Activated CD8-positive, alpha-beta memory T cell treated with anti-CD3 and anti-CD28 coated beads, Interleukin-2, amount 50 U/mL, for 1 hour (primary cell): ENCODE data around the gene SERGEF.

Experiments used
- DNase-seq: peaks from one replicate; pipeline ENCODE4 v3.0.0-alpha.2; 2020; ENCODE audit errors: extremely low read depth

The SERGEF gene

DNA sequence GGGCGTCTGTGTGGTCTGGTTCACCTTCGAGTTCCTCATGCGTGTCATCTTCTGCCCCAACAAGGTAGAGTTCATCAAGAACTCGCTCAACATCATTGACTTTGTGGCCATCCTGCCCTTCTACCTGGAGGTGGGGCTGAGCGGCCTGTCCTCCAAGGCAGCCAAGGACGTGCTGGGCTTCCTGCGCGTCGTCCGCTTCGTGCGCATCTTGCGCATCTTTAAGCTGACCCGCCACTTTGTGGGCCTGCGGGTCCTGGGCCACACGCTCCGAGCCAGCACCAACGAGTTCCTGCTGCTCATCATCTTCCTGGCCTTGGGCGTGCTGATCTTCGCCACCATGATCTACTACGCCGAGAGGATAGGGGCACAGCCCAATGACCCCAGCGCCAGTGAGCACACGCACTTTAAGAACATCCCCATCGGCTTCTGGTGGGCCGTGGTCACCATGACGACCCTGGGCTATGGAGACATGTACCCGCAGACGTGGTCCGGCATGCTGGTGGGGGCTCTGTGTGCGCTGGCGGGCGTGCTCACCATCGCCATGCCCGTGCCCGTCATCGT lies 240.9 kb downstream of the SERGEF start:
- DNase-seq = no peak

DNA sequence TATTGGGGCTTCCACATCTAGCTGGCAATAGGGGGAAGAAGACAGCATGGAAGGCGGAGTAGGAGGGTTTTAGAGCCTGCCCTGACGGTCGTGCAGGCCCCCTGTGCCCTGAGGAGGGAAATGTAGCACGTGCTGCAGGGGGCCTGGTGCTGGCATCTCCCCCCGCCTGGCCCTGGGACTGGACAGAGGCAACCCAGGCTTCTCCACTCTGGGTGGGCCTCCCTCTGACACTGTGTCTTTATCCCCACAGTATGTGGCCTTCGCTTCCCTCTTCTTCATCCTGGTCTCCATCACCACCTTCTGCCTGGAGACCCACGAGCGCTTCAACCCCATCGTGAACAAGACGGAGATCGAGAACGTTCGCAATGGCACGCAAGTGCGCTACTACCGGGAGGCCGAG lies 241.4 kb downstream of the SERGEF start:
- DNase-seq = no peak

DNA sequence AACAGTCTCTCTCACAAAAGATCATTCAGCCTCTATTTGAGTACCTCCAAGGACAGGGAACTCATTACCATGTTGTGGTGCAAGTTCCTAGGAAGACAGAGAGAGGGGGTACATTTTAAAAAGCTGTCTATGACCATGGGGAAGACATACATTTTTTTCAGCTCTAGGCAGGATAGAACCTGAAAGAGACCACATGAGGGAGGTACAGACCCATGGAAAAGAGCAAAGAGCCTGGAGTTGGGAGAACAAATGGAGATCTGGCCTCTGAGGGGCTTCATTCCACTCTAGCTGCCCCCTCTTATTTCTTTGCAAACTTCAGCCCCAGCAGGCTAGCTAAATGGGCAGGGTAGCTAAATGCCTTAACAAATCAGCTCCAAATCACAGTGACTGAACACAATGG lies 241.9 kb downstream of the SERGEF start:
- DNase-seq = no peak

DNA sequence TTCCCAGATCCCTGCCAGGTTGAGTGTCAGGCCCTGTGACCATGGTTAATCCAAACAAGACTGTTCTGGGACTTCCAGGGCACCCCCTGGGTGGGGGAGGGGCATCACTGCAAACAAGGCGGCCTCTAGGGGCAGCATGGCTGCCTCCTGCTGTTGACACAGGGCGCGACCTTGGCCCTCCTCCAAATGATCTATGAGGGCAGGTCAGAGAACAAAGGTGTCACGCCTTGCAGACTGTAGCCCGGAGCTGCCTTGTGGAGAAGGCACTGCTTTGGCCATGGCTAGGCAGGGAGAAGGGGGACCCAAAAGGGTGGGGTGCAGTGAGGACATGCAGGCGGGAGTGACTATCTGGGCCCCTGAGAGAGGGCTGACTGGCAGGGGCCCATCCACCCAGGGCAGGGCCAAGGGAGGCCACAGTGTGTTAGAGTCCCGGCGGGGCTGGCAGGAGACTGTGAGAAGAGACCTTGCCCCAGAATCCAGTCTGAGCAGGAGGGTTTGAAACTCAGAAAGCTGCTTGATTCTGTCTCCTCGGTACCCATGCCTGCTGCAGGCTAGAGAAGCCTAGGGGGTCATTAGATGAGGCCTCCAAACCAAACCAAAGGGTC lies 242.7 kb downstream of the SERGEF start:
- no peak for DNase-seq

DNA sequence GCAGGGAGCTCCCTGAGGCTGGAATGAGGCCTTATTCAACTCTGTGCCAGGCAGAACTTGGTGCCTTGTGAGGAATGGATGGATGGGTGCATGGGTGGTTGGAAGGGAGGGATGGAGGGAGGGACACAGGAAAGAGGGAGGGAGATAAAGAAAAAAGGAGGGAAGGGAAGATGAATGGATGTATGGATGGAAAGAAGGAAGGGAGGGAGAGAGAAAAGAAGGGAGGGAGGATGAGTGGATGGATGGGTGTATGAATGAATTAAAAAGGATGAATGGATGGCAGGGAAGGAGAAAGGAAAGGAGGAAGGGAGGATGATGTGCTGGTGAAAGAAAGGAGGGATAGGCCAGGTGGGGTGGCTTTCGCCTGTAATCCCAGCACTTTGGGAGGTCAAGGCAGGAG lies 243.6 kb downstream of the SERGEF start:
- DNase-seq = no peak

DNA sequence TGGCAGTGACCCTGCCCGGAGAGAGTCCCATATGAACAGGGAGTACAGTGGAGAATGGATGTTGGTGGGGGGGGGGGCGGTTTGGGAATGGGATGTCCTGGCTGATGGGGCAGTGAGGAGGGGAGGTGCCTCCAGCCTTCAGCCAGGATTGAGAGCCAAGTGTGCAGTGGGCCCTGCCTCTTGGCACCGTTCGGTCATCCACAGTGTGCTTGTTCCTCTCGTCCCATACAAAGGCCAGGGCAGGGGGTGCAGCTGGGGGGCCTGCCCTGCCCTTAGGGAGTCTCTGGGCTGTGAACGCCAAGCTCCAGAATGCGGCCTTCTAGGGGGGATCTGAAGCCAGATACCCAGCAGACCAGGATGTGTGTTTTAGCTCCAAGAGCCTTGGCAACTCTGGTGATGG lies 244.3 kb downstream of the SERGEF start:
- DNase-seq = no peak

DNA sequence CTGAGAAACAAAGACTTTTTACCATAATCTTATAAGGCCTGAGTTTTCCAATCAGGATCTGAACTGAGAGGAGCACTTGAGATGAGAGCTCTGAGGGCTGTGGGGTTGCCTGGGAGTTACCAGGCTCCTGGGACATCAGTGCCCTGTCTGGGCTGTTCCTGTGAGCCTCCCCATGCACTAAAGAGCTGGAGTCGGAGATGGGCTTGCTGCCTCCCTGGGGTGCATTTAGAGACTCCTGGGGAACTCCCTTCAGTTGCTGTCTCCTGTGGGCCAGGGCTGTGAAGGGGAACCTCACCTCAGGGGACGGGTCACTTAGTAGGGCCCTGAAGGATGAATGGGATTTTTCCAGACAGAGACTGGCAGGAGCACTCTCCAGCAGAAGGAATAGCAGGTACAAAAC lies 244.9 kb downstream of the SERGEF start:
- no peak for DNase-seq

DNA sequence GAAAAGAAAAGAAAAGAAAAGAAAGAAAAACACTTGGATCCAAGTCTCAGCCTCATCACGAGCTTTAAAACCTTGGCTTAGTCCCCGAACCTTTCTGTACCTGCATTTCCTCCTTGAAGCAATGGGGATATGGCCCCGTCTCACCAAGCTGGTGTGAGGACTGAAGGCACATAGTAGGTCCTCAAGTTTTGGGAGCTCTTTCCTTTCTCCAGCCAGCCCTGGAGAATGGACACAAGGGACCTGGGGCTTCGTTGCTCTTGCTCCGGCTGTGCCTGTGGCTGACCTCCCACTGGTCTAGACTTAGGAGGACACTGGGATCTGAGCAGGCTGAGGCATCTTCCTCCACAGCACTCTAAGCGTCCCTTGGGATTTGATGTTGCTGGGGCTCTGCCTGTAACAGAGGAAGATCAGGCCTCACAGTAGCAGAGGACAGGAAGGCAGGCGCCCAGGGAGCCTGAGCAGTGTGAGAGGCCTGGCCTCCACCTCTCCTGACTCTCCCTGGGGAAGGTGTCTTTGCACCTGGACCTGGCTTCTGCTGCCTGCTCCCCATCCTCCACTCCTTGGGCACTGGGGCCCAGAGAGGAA lies 245.5 kb downstream of the SERGEF start:
- DNase-seq = no peak

DNA sequence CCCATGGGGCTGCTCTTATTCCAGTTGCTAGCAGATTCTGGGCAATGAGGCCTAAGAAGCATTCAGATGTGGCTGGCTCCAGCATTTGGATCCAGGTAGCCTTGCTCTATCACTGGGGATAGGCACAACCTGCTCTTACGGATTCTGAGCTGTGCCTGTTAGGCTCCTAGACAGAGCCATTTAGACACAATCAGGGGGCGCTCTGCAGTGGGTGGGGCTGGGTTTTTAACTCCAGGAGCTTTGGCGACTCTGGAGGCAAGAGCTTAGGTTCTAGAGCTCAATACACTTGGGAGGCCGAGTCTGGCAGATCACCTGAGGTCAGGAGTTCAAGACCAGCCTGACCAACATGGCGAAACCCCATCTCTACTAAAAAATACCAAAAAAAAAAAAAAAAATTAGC lies 246.3 kb downstream of the SERGEF start:
- no peak for DNase-seq

DNA sequence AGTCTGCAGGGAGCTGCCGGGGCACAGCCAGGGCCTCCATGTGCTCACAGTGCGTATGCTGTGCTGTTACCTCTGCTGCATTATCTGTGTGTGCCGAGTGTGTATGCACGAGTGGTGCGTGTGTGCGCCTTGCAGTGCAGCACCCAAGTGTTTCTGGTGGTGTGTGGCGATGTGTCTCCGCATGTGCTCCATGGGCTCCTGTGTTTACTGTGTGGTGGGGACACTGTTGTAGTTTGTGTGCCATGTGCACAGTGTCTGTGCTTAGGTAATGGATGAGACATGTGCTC lies 246.8 kb downstream of the SERGEF start:
- no peak for DNase-seq

DNA sequence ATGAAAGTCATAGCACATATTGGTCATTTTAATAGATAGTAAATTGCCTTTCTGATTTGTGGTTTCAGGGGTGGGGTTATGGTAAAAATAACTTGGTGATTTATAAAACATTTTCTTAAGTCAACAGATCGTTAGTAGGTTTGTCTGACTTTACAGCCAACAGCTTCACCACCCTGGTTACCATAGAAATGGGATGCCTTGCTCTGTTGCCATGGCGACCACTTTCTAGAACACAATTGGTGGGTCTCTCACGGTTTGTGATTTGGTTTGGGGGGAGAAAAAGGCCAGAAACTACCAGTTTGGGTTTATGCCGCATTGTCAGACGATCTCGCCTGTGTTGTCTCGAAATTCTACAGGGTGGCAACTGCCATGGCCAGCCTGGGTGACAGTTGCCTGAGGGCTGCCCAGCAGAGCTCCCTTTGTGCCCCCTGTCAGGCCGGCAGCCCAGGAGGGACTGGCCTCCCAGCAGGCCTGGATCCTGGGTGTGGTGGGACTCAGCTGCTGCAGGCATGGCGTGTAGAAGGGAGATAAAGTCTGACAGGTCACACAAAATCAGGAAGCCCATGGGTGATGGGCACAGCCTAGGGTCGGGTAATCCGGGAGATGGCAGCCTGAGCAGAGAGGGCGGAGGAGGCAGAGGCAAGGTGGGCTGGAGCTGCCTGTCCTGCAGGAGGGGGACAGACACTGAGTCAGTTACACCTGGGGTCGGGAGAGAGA lies 247.3 kb downstream of the SERGEF start:
- DNase-seq = no peak

DNA sequence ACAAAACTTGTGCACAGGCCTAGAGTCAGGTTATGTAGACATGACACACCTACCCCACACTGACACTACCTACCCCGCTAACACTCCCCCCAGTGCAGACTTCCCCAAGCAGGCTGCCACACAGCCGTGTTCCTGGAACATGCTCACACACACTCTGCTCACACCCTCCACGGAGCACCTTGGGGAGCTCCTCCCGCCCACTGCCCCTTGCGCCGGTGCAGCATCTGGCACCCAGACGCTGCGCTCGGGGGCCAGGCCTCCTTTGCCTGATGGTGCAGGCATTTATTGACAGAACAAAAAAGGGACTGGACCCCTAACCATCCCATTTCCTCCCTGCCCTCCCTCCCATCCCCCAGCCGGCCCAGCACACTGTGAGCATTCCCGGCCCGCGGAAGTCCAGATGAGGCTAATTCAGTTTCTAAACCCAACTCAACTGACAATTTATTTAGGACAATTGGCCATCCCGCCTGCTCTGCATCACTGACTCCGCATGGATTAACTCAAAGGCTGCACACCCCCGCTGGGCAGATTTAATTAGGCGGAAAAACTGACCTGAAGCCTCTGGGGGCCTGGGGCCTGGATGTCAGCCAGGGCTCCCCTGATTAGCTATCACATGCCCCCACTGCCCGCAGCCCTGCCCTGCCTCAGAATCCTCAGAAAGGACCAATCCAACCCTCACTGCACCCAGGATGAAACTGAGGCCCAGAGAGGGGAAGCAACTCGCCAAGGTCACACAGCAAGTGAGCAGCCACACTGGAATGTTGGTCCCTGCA lies 248.2 kb downstream of the SERGEF start:
- DNase-seq = no peak

DNA sequence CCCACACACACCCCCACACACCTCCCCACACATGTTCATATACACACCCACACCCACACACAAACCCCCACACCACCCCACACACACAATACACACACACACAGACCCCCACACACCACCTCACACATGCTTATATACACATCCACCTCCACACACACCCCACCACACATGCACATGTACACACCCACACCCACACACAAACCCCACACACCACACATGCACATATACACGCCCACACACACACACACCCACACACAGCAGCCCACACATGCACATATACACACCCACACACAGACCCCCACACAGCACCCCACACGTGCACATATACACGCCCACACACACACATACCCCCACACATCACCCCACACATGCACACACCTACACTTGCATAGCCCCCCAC lies 249.1 kb downstream of the SERGEF start:
- no peak for DNase-seq

DNA sequence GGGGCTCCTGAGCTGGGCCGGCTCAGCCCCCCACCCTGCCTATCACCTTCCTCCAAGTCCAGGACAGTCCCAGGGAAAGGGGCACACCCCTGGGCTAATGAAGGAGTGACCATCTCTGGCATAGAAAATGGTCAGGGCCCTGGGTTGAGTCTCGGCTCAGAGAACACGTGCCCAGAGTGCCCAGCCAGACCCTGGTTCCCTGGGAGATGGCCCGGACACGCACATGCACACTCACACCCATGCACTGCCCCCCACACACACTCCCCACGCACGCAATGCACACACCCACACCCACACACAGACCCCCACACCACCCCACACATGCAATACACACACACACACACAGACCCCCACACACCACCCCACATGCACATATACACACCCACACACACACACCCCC lies 249.6 kb downstream of the SERGEF start:
- no peak for DNase-seq

DNA sequence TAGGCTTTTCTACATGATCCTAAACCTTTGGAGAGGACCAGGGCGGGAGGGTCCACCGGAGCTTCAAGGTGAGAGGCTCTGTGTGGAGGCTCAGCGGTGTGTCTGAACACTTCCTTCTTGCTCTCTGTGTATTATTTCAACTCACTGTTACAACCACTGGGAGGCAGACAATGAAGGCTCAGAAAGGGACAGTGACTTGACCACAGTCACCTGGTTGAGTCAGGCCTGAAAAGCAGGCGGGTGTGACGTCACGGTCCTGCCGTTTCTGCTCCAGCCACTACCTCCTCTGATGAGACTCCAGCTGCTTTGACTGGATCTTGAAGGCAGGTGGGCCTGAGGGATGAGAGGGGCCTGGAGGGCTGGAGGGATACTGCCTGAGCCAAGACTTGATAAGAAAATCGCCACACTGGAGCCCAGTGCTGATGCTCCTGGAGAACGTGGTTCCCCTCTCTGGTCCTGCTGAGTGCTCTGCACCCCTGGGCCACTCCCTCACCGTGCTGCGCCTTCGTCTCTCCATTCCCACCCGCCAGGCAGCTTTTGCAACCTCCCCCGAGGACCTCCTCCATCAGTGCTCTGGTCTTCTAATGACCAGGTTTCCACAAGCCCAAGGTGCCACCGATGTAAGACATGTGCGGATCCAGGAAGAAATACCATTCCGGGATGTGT lies 250.4 kb downstream of the SERGEF start:
- no peak for DNase-seq

DNA sequence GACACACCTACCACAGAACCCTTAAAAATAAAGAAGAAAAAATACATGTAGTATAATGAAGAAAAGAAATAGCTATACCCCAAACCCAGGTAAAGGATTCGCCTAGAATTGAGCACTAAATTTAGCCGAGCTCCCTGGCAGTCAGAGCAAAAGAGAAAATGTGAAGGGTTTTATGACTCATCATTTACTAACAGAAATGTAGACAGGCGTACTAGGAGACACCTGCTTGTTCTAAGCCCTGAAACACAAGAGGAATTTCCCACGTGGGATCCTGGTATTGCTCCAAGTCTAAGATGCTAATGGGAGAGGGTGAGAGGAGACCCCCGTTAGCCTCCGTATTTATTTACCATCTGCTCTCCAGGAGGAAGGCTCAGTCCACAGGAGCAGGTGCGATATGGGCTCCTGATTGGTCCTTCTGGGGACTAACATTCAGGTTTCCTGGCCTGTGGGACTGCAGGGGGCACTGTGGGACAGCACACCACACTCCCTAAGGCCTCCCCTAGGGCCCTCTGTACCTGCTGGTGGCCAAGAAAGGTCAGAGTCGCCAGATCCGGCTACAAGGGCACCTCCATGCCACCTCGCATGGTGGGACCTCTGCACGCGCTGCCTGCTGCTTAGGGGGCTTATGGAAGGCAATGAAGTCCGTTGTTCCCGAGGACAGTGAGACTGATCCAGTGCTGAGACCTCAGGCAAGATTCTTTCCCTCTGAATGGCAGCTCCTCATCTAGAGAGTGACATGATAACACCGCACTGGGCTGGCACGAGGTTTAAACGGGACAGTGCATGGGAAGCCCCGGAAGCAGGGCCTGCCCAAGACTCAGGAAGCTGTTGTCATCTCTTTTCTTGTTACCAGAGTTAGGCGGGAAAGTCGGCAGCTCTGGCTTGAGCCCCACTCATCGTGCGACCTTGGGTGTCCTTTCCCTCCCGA lies 252.5 kb downstream of the SERGEF start:
- no peak for DNase-seq

DNA sequence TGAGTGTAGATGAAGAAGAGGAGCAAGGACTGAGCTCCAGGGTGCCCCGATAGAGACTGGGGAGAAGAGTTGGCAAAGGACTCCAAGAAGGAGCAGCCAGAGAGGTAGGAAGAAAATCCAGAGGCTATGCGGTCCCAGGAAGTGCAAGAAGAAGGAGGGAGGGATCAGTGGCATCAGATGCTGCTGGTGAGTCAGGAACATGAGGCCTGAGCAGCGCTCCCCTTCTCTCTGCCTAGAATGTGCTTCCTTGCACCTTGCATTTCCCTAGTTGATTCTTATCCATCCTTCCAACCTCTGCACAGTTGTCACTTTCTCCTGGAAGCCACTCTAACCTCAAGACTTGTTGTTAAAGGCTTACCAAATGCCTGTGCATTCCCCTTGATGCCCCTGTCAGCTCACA lies 257.0 kb downstream of the SERGEF start:
- no peak for DNase-seq

DNA sequence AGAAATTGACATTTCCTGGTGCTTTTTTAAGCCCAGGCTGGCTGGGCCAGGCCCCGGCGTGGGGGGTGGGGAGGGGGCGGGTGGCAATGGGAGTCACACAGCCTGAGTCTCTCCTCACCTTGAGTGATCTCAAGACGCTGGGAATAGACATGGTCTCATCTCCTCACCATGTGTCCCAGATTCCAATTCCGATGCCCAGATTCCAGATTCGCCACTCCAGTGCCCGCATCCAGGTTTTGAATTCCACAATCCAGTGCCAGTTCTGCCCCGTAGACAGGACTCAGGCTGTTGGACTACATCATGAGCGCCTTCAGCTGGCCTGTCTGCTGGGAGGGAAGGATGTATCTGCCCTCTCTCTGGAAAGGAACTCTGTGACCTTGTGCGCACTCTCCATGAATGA lies 259.2 kb downstream of the SERGEF start:
- no peak for DNase-seq

DNA sequence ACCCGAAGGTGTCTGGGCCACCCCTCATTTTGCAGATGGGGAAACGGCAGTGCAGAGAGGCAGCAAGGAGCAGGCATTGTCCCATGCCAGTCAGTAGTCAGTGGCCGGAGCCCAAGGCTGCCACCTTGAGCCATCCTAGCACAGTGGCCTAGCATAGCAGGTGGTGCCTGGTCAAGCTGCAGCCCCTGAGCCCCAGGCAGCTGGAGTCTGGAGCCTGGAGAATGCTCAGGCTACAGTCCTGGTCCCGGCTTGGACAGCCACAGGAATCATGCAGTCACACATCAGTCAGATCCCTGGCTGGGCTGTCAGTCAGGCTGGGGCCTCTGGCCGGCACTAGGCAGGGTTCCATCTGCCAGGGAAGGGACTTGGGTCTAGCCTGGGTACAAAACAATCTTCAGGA lies 259.7 kb downstream of the SERGEF start:
- DNase-seq = no peak

DNA sequence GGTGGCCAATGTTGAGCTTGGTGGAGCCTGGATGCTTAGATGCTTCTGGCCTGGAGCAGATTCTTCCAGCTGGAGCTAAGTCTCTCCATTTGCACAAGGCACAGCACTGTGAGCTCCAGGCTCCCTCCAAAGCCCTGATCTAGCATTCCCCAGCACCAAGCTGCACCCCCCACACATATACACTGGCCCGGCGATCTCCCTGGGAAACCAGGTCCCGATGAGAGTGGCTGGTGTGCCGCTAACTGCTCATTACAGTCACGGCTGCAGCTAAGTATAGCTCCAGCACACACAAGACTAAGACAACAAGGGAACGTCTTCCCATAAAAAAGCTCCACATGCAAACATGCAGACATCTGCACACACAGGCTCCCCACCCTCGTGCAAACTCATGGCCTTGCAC lies 260.7 kb downstream of the SERGEF start:
- DNase-seq = no peak

DNA sequence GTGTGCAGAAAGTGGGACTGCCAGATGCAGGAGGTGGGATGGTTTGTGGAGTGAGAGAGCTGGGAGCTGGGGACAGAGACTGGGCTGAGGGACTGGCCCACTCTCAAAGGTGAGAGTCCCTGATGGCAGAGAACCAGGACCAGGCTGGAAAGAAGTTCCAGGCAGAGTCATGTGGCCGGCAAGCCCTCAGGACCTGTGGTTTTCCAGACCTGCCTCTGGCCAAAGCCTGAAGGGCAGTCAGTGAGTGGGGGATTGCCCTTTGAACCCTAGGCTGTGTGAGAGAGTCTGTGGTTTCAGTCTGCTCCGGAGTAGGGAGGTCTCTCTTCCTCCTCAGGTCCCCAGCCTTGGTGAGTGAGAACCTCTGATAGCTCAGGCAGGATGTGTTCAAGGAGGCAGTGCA lies 261.3 kb downstream of the SERGEF start:
- DNase-seq = no peak
